ENCODE measurements around the gene TCHH. TPM values are rescaled to one million over a fixed set of nuclear protein-coding genes. Genes with fewer than 3 reads are reported as not detected.
A peak's percentile ranks its signal among the peaks of the same experiment; 100 is the strongest.
"Not testable (repeated sequence)": the region's sequence is repeated elsewhere in the genome, so short reads cannot be mapped to it uniquely, and the experiment has no call there.

The TCHH gene
- total RNA-seq, 1 donor from 2014 or later = not detected

GRCh38 chr1:152109231-152109997 lies 5.8 kb downstream of the TCHH start:
- no peak overlapping the region for H3K4me3 Mint-ChIP-seq
- intact Hi-C loops (cut with micrococcal nuclease) = no loop called here
- H3K27me3 Mint-ChIP-seq (ENCODE audit: insufficient read depth) = peaks cover 36% of the 10 kb centered on the region
- no peak for DNase-seq (ENCODE audit: low spot score)
- H3K9me3 Mint-ChIP-seq = peaks cover 4% of the 10 kb centered on the region
- no peak overlapping the region for H3K27ac Mint-ChIP-seq
- peaks cover 7% of the 10 kb centered on the region for H3K36me3 Mint-ChIP-seq (ENCODE audit: low read depth)
- peaks cover 12% of the 10 kb centered on the region for H3K4me1 Mint-ChIP-seq (ENCODE audit: low read depth)

- Mint-ChIP-seq H3K4me1 (ENCODE audit: low read depth) (peaks cover 12% of the 10 kb centered on the region), H3K36me3 (ENCODE audit: low read depth) (peaks cover 7% of the 10 kb centered on the region), H3K27me3 (ENCODE audit: insufficient read depth) (peaks cover 37% of the 10 kb centered on the region), H3K9me3 (peaks cover 4% of the 10 kb centered on the region), H3K27ac (no peak overlapping the region), H3K4me3 (no peak overlapping the region)
- intact Hi-C loops (cut with micrococcal nuclease) = no loop called here
- DNase-seq (ENCODE audit: low spot score) = no peak
These were observed 6.4 kb downstream of the TCHH start for GRCh38 chr1:152108882-152109222.

- no peak for DNase-seq (ENCODE audit: low spot score)
- no peak overlapping the region for H3K27ac Mint-ChIP-seq
- peaks cover 7% of the 10 kb centered on the region for H3K36me3 Mint-ChIP-seq (ENCODE audit: low read depth)
- H3K9me3 Mint-ChIP-seq = peaks cover 4% of the 10 kb centered on the region
- intact Hi-C loops (cut with micrococcal nuclease) = no loop called here
- peak overlapping the region; percentile 43 for H3K4me3 Mint-ChIP-seq
- peaks cover 12% of the 10 kb centered on the region for H3K4me1 Mint-ChIP-seq (ENCODE audit: low read depth)
- peaks cover 42% of the 10 kb centered on the region for H3K27me3 Mint-ChIP-seq (ENCODE audit: insufficient read depth)
These were observed 7.0 kb downstream of the TCHH start for GRCh38 chr1:152107984-152108881.

- Mint-ChIP-seq H3K9me3 (peaks cover 4% of the 10 kb centered on the region), H3K36me3 (ENCODE audit: low read depth) (peaks cover 6% of the 10 kb centered on the region), H3K4me3 (peak overlapping the region; percentile 31), H3K27me3 (ENCODE audit: insufficient read depth) (peaks cover 48% of the 10 kb centered on the region), H3K27ac (peak overlapping the region; percentile 31), H3K4me1 (ENCODE audit: low read depth) (peaks cover 12% of the 10 kb centered on the region)
- intact Hi-C loops (cut with micrococcal nuclease) = no loop called here
- no peak for DNase-seq (ENCODE audit: low spot score)
These were observed 7.9 kb downstream of the TCHH start for GRCh38 chr1:152107031-152107983.

GRCh38 chr1:152104854-152105253 lies 10.4 kb downstream of the TCHH start:
- H3K27ac Mint-ChIP-seq = no peak overlapping the region
- intact Hi-C loops (cut with micrococcal nuclease) = no loop called here
- H3K36me3 Mint-ChIP-seq (ENCODE audit: low read depth) = peaks cover 6% of the 10 kb centered on the region
- H3K4me3 Mint-ChIP-seq = no peak overlapping the region
- H3K27me3 Mint-ChIP-seq (ENCODE audit: insufficient read depth) = peaks cover 59% of the 10 kb centered on the region
- peaks cover 12% of the 10 kb centered on the region for H3K4me1 Mint-ChIP-seq (ENCODE audit: low read depth)
- DNase-seq (ENCODE audit: low spot score) = no peak
- H3K9me3 Mint-ChIP-seq = peaks cover 4% of the 10 kb centered on the region

GRCh38 chr1:152096931-152097330 lies 18.3 kb downstream of the TCHH start:
- no peaks in the 10 kb centered on the region for H3K4me1 Mint-ChIP-seq (ENCODE audit: low read depth)
- H3K4me3 Mint-ChIP-seq = no peak overlapping the region
- no peaks in the 10 kb centered on the region for H3K36me3 Mint-ChIP-seq (ENCODE audit: low read depth)
- no peak for DNase-seq (ENCODE audit: low spot score)
- peaks cover 5% of the 10 kb centered on the region for H3K9me3 Mint-ChIP-seq
- no peak overlapping the region for H3K27ac Mint-ChIP-seq
- H3K27me3 Mint-ChIP-seq (ENCODE audit: insufficient read depth) = peaks cover 40% of the 10 kb centered on the region
- intact Hi-C loops (cut with micrococcal nuclease) = no loop called here

GRCh38 chr1:152089014-152089674 lies 26.1 kb downstream of the TCHH start, which contains the start of gene TCHHL1:
Gene TCHHL1, minus strand, starts transcription at chr1:152089064. Its CDS starts 921 bp downstream, at chr1:152088143.
- Mint-ChIP-seq H3K4me1 (ENCODE audit: low read depth) (no peaks in the 10 kb centered on the region), H3K9me3 (peaks cover 5% of the 10 kb centered on the region), H3K36me3 (ENCODE audit: low read depth) (no peaks in the 10 kb centered on the region), H3K27me3 (ENCODE audit: insufficient read depth) (peaks cover 29% of the 10 kb centered on the region), H3K4me3 (no peak within 1 kb of the TSS), H3K27ac (no peak within 1 kb of the TSS)
- intact Hi-C loops (cut with micrococcal nuclease) = no loop called here
- no peak for DNase-seq (ENCODE audit: low spot score)

GRCh38 chr1:152086760-152087159 lies 28.5 kb downstream of the TCHH start:
- DNase-seq (ENCODE audit: low spot score) = no peak
- H3K36me3 Mint-ChIP-seq (ENCODE audit: low read depth) = no peaks in the 10 kb centered on the region
- H3K4me1 Mint-ChIP-seq (ENCODE audit: low read depth) = no peaks in the 10 kb centered on the region
- H3K27ac Mint-ChIP-seq = no peak overlapping the region
- H3K9me3 Mint-ChIP-seq = no peaks in the 10 kb centered on the region
- H3K4me3 Mint-ChIP-seq = no peak overlapping the region
- peaks cover 24% of the 10 kb centered on the region for H3K27me3 Mint-ChIP-seq (ENCODE audit: insufficient read depth)
- intact Hi-C loops (cut with micrococcal nuclease) = no loop called here

GRCh38 chr1:152084853-152085252 lies 30.4 kb downstream of the TCHH start:
- H3K27me3 Mint-ChIP-seq (ENCODE audit: insufficient read depth) = peaks cover 12% of the 10 kb centered on the region
- no peaks in the 10 kb centered on the region for H3K4me1 Mint-ChIP-seq (ENCODE audit: low read depth)
- H3K9me3 Mint-ChIP-seq = no peaks in the 10 kb centered on the region
- intact Hi-C loops (cut with micrococcal nuclease) = no loop called here
- H3K27ac Mint-ChIP-seq = no peak overlapping the region
- H3K36me3 Mint-ChIP-seq (ENCODE audit: low read depth) = no peaks in the 10 kb centered on the region
- no peak overlapping the region for H3K4me3 Mint-ChIP-seq
- DNase-seq (ENCODE audit: low spot score) = no peak

- H3K36me3 Mint-ChIP-seq (ENCODE audit: low read depth); H3K27ac Mint-ChIP-seq; H3K9me3 Mint-ChIP-seq; H3K4me1 Mint-ChIP-seq (ENCODE audit: low read depth); intact Hi-C loops (cut with micrococcal nuclease); H3K4me3 Mint-ChIP-seq; DNase-seq (ENCODE audit: low spot score): not testable (repeated sequence)
- peaks cover 11% of the 10 kb centered on the region for H3K27me3 Mint-ChIP-seq (ENCODE audit: insufficient read depth)
These were observed 34.2 kb downstream of the TCHH start for GRCh38 chr1:152081026-152081425.

GRCh38 chr1:152080494-152080893 lies 34.8 kb downstream of the TCHH start:
- intact Hi-C loops (cut with micrococcal nuclease); DNase-seq (ENCODE audit: low spot score); H3K9me3 Mint-ChIP-seq; H3K4me1 Mint-ChIP-seq (ENCODE audit: low read depth); H3K4me3 Mint-ChIP-seq; H3K36me3 Mint-ChIP-seq (ENCODE audit: low read depth); H3K27ac Mint-ChIP-seq: not testable (repeated sequence)
- peaks cover 11% of the 10 kb centered on the region for H3K27me3 Mint-ChIP-seq (ENCODE audit: insufficient read depth)

- Mint-ChIP-seq H3K27ac (no peak overlapping the region), H3K4me1 (ENCODE audit: low read depth) (no peaks in the 10 kb centered on the region), H3K9me3 (no peaks in the 10 kb centered on the region), H3K36me3 (ENCODE audit: low read depth) (no peaks in the 10 kb centered on the region), H3K4me3 (no peak overlapping the region), H3K27me3 (ENCODE audit: insufficient read depth) (peaks cover 21% of the 10 kb centered on the region)
- intact Hi-C loops (cut with micrococcal nuclease) = no loop called here
- no peak for DNase-seq (ENCODE audit: low spot score)
These were observed 36.3 kb downstream of the TCHH start for GRCh38 chr1:152078831-152079441.

Measured in activated T-helper 1 cell treated with anti-CD3 and anti-CD28 coated beads, Interleukin-12 subunit alpha, Interleukin-12 subunit beta, Interleukin-2, Interleukin-4 antibody, amounts not matched to agents 30 ng/mL and 10 ng/mL and 1 ng/mL, durations not matched to agents 14 hours and 24 hours and 36 hours (primary cell).